ENCODE data around the gene STK26. TPM values are rescaled to one million over a fixed set of nuclear protein-coding genes. Genes with fewer than 3 reads are reported as not detected.
"Not testable (repeated sequence)": the region's sequence is repeated elsewhere in the genome, so short reads cannot be mapped to it uniquely, and the experiment has no call there.

Gene STK26
- total and polyA plus RNA-seq, 7 donors: 10.2 to 18.7 (median 11.5) TPM

GRCh38 chrX:132044953-132045352, 21.9 kb downstream of the STK26 start:
- intact Hi-C loops (cut with DNase I): no loop called here
- Histone ChIP-seq H3K4me3 (no peak overlapping the region), H3K36me3 (no peaks in the 10 kb centered on the region), H3K27me3 (no peaks in the 10 kb centered on the region), H3K9me3 (no peaks in the 10 kb centered on the region), H3K27ac (no peak overlapping the region), H3K4me1 (no peaks in the 10 kb centered on the region)
- 91 to 94% methylated on average over 4 of the region's 4 CpGs for WGBS, 2 donors
- no peak for TF ChIP-seq POLR2AphosphoS5 (IDR thresholded peaks at IDR 0.05)
- no peak for TF ChIP-seq POLR2A (IDR thresholded peaks at IDR 0.05)
- no peak for TF ChIP-seq CTCF (IDR thresholded peaks at IDR 0.05)
- TF ChIP-seq EP300 (IDR thresholded peaks at IDR 0.05): no peak
- no peak for DNase-seq

- Histone ChIP-seq H3K4me3 (no peak overlapping the region), H3K9me3 (no peaks in the 10 kb centered on the region), H3K4me1 (no peaks in the 10 kb centered on the region), H3K27ac (no peak overlapping the region), H3K36me3 (no peaks in the 10 kb centered on the region), H3K27me3 (no peaks in the 10 kb centered on the region)
- no peak for TF ChIP-seq POLR2AphosphoS5 (IDR thresholded peaks at IDR 0.05)
- TF ChIP-seq EP300 (IDR thresholded peaks at IDR 0.05): no peak
- DNase-seq: no peak
- 79 to 85% methylated on average over 2 of the region's 2 CpGs for WGBS, 2 donors
- intact Hi-C loops (cut with DNase I): no loop called here
Measured at GRCh38 chrX:132045456-132045855, 22.4 kb downstream of the STK26 start.

GRCh38 chrX:132046533-132046932, 23.4 kb downstream of the STK26 start:
- Histone ChIP-seq H3K9me3 (no peaks in the 10 kb centered on the region), H3K4me1 (no peaks in the 10 kb centered on the region), H3K27ac (no peak overlapping the region), H3K36me3 (no peaks in the 10 kb centered on the region), H3K4me3 (no peak overlapping the region), H3K27me3 (no peaks in the 10 kb centered on the region)
- intact Hi-C loops (cut with DNase I): no loop called here
- DNase-seq: no peak
- no peak for TF ChIP-seq POLR2A (IDR thresholded peaks at IDR 0.05)
- WGBS, 2 donors: 58 to 72% methylated on average over 2 of the region's 2 CpGs

- H3K36me3 ChIP-seq; intact Hi-C loops (cut with DNase I); H3K9me3 ChIP-seq; DNase-seq; H3K27me3 ChIP-seq; H3K27ac ChIP-seq; H3K4me3 ChIP-seq; H3K4me1 ChIP-seq: not testable (repeated sequence)
Measured at GRCh38 chrX:132051778-132052177, 28.7 kb downstream of the STK26 start.

- no peaks in the 10 kb centered on the region for H3K36me3 ChIP-seq
Measured at GRCh38 chrX:132058050-132058449, 34.9 kb downstream of the STK26 start.

GRCh38 chrX:132058975-132059374, 35.9 kb downstream of the STK26 start:
- no peak for DNase-seq
- TF ChIP-seq CTCF (IDR thresholded peaks at IDR 0.05) (no peak), POLR2A (IDR thresholded peaks at IDR 0.05) (no peak), POLR2AphosphoS5 (IDR thresholded peaks at IDR 0.05) (no peak), EP300 (IDR thresholded peaks at IDR 0.05) (no peak)
- no peaks in the 10 kb centered on the region for H3K9me3 ChIP-seq
- intact Hi-C loops (cut with DNase I): no loop called here
- no peak overlapping the region for H3K27ac ChIP-seq
- WGBS, 2 donors: 76 to 88% methylated on average over 2 of the region's 2 CpGs
- H3K4me1 ChIP-seq: no peaks in the 10 kb centered on the region
- H3K36me3 ChIP-seq: no peaks in the 10 kb centered on the region
- H3K4me3 ChIP-seq: no peak overlapping the region
- no peaks in the 10 kb centered on the region for H3K27me3 ChIP-seq

More at GRCh38 chrX:132058050-132058449, 34.9 kb downstream of the STK26 start:
- H3K9me3 ChIP-seq: no peaks in the 10 kb centered on the region
- no peaks in the 10 kb centered on the region for H3K27me3 ChIP-seq
- no peak overlapping the region for H3K4me3 ChIP-seq
- intact Hi-C loops (cut with DNase I): no loop called here
- H3K27ac ChIP-seq: no peak overlapping the region
- DNase-seq: no peak
- WGBS, 2 donors: 96 to 97% methylated on average over 4 of the region's 4 CpGs
- H3K4me1 ChIP-seq: no peaks in the 10 kb centered on the region
- no peak for TF ChIP-seq EP300 (IDR thresholded peaks at IDR 0.05)
- no peak for TF ChIP-seq POLR2AphosphoS5 (IDR thresholded peaks at IDR 0.05)
- no peak for TF ChIP-seq POLR2A (IDR thresholded peaks at IDR 0.05)
- TF ChIP-seq CTCF (IDR thresholded peaks at IDR 0.05): no peak
